H9 (cell line): ENCODE measurements around the gene DDC. TPM values are rescaled to one million over a fixed set of nuclear protein-coding genes. Genes with fewer than 3 reads are reported as not detected.

Source experiments
- DNase-seq: peaks from one replicate; pipeline ENCODE4 v3.0.0-alpha.2; 2017
- H2AFZ ChIP-seq: one replicate; pipeline ENCODE4 v1.6.1; 2013; ENCODE audit warnings: mild to moderate bottlenecking, low read length, control low read depth, moderate library complexity
- H2AK5ac ChIP-seq: 2 replicates; pipeline ENCODE4 v1.6.1; 2013; ENCODE audit warnings: low read length, control low read depth, mixed read lengths; ENCODE audit not compliant: insufficient read length
- H2BK120ac ChIP-seq: one replicate; pipeline ENCODE4 v1.6.1; 2013; ENCODE audit warnings: low read depth, mild to moderate bottlenecking, low read length, control low read depth, inconsistent platforms; ENCODE audit not compliant: poor library complexity, severe bottlenecking
- H2BK12ac ChIP-seq: 2 replicates; pipeline ENCODE4 v1.6.1; 2013; ENCODE audit warnings: low read length, control low read depth, mixed read lengths, low read depth; ENCODE audit not compliant: insufficient read length
- H2BK15ac ChIP-seq: 2 replicates; pipeline ENCODE4 v1.6.1; 2013; ENCODE audit warnings: low read depth, low read length, control low read depth
- H2BK20ac ChIP-seq: one replicate; pipeline ENCODE4 v1.6.1; 2013; ENCODE audit warnings: low read depth, mild to moderate bottlenecking, low read length, control low read depth, inconsistent platforms; ENCODE audit not compliant: poor library complexity, severe bottlenecking
- H2BK5ac ChIP-seq: 2 replicates; pipeline ENCODE4 v1.6.1; 2013; ENCODE audit warnings: low read length, control low read depth, mixed read lengths; ENCODE audit not compliant: insufficient read length
- H3K14ac ChIP-seq: 2 replicates; pipeline ENCODE4 v1.6.1; 2013; ENCODE audit warnings: low read length, control low read depth; ENCODE audit not compliant: insufficient read depth
- H3K18ac ChIP-seq: 2 replicates; pipeline ENCODE4 v1.6.1; 2013; ENCODE audit warnings: low read depth, mild to moderate bottlenecking, mixed read lengths, low read length, control low read depth; ENCODE audit not compliant: insufficient read length
- H3K23ac ChIP-seq: 2 replicates; pipeline ENCODE4 v1.6.1; 2013; ENCODE audit warnings: low read length, control low read depth, mixed read lengths, low read depth; ENCODE audit not compliant: insufficient read length
- H3K23me2 ChIP-seq: 2 replicates; pipeline ENCODE4 v1.6.1; 2013; ENCODE audit warnings: low read depth, mild to moderate bottlenecking, mixed read lengths, low read length, control low read depth; ENCODE audit not compliant: insufficient read length, poor library complexity, severe bottlenecking
- H3K27ac ChIP-seq: 2 replicates; pipeline ENCODE4 v1.5.1; 2013; ENCODE audit warnings: low read length, control low read depth, mixed read lengths, low read depth; ENCODE audit not compliant: insufficient read length
- H3K27me3 ChIP-seq: 2 replicates; pipeline ENCODE4 v1.6.1; 2013; ENCODE audit warnings: low read length, control low read depth, inconsistent platforms; ENCODE audit not compliant: insufficient read depth
- H3K4ac ChIP-seq: 2 replicates; pipeline ENCODE4 v1.6.1; 2013; ENCODE audit warnings: low read depth, mild to moderate bottlenecking, control low read depth, inconsistent platforms, low read length, moderate library complexity
- H3K4me1 ChIP-seq: 2 replicates; pipeline ENCODE4 v1.6.1; 2013; ENCODE audit warnings: low read length, control low read depth, inconsistent platforms; ENCODE audit not compliant: insufficient read depth
- H3K4me2 ChIP-seq: 2 replicates; pipeline ENCODE4 v1.6.1; 2013; ENCODE audit warnings: low read length, control low read depth, mixed read lengths; ENCODE audit not compliant: insufficient read length, insufficient read depth
- H3K56ac ChIP-seq: 2 replicates; pipeline ENCODE4 v1.6.1; 2013; ENCODE audit warnings: low read depth, mild to moderate bottlenecking, mixed read lengths, low read length, control low read depth; ENCODE audit not compliant: insufficient read length
- H3K79me1 ChIP-seq: 2 replicates; pipeline ENCODE4 v1.6.1; 2013; ENCODE audit warnings: low read depth, mild to moderate bottlenecking, moderate library complexity, low read length, control low read depth, inconsistent platforms; ENCODE audit not compliant: insufficient read depth, poor library complexity, severe bottlenecking
- H3K79me2 ChIP-seq: 2 replicates; pipeline ENCODE4 v1.6.1; 2013; ENCODE audit warnings: low read length, control low read depth, inconsistent platforms; ENCODE audit not compliant: insufficient read depth
- H3K9ac ChIP-seq: 2 replicates; pipeline ENCODE4 v1.6.1; 2013; ENCODE audit warnings: low read length, control low read depth, mixed read lengths; ENCODE audit not compliant: insufficient read length; ENCODE audit errors: extremely low read depth
- H3K9me3 ChIP-seq: one replicate; pipeline ENCODE4 v1.6.1; 2013; ENCODE audit warnings: low read depth, low read length, inconsistent platforms; ENCODE audit not compliant: control insufficient read depth
- H3T11ph ChIP-seq: one replicate; pipeline ENCODE4 v1.6.1; 2013; ENCODE audit warnings: mild to moderate bottlenecking, low read length, control low read depth, inconsistent platforms
- H4K20me1 ChIP-seq: one replicate; pipeline ENCODE4 v1.6.1; 2013; ENCODE audit not compliant: control insufficient read depth, insufficient read length, insufficient read depth
- H4K5ac ChIP-seq: 2 replicates; pipeline ENCODE4 v1.6.1; 2013; ENCODE audit warnings: low read depth, mild to moderate bottlenecking, mixed read lengths, low read length, control low read depth; ENCODE audit not compliant: insufficient read length
- H4K8ac ChIP-seq: replicated peaks from 2 replicates; pipeline ENCODE4 v1.6.1; 2013; ENCODE audit warnings: low read length, control low read depth, mixed read lengths, low read depth; ENCODE audit not compliant: insufficient read length
- H4K91ac ChIP-seq: 2 replicates; pipeline ENCODE4 v1.6.1; 2013; ENCODE audit warnings: low read depth, mild to moderate bottlenecking, moderate library complexity, mixed read lengths, low read length, control low read depth; ENCODE audit not compliant: insufficient read length
- H3K27ac Mint-ChIP-seq, 3 experiments: 2 replicates in 2 of 3; 3 replicates in 1 of 3; pipeline ENCODE4 v1.8.0; 2020 to 2021; ENCODE audit warnings: mixed read lengths in 3 of 3, mild to moderate bottlenecking in 1 of 3, moderate library complexity in 1 of 3
- H3K27me3 Mint-ChIP-seq: 2 replicates; pipeline ENCODE4 v1.8.0; 2021; ENCODE audit warnings: low read depth, mild to moderate bottlenecking, moderate library complexity, mixed read lengths
- H3K36me3 Mint-ChIP-seq, 3 experiments: 2 replicates in 2 of 3; 3 replicates in 1 of 3; pipeline ENCODE4 v1.8.0; 2020 to 2021; ENCODE audit warnings: low read depth in 3 of 3, mixed read lengths in 3 of 3; ENCODE audit not compliant: insufficient read depth in 1 of 3
- H3K4me1 Mint-ChIP-seq, 2 experiments: 2 replicates each; pipeline ENCODE4 v1.8.0; 2020; ENCODE audit warnings: mixed read lengths in 2 of 2
- H3K4me3 Mint-ChIP-seq, 2 experiments: 2 replicates in 1 of 2; 3 replicates in 1 of 2; pipeline ENCODE4 v1.8.0; 2020 to 2021; ENCODE audit warnings: mild to moderate bottlenecking in 2 of 2, mixed read lengths in 2 of 2, moderate library complexity in 1 of 2
- H3K9me3 Mint-ChIP-seq, 2 experiments: 2 replicates in 1 of 2; 3 replicates in 1 of 2; pipeline ENCODE4 v1.8.0; 2020; ENCODE audit warnings: mild to moderate bottlenecking in 2 of 2, mixed read lengths in 2 of 2, moderate library complexity in 1 of 2
- WGBS: extraction: QIAGEN DNeasy Blood & Tissue Kit; methylation state at CpG from one replicate; pipeline ENCODE4 v1.1.7; 2013; ENCODE audit warnings: missing lambda C conversion rate, low lambda C conversion rate, mixed read lengths; ENCODE audit not compliant: insufficient read length; ENCODE audit errors: extremely low coverage; 5-methylcytosine and 5-hydroxymethylcytosine counted together
- total RNA-seq: library from RNA; stranded (reverse); gene quantifications from 2 replicates; pipeline ENCODE4 v1.2.1, GENCODE V29; 2021
- TF ChIP-seq, protein P1 (sequence below): fragments of 200-600 bp; sonication (generic); conservative IDR thresholded peaks from 3 replicates; pipeline ENCODE4 v1.8.0; 2021; ENCODE audit warnings: antibody characterized with exemption, mild to moderate bottlenecking

Gene DDC
- total RNA-seq, 1 experiment from 2014 or later: not detected

GRCh38 chr7:50559881-50560280 is 5.3 kb downstream of the DDC start:
- H3K4me2 ChIP-seq: no peak overlapping the region
- H3K4ac ChIP-seq: no peak overlapping the region
- no peak overlapping the region for H3K9ac ChIP-seq
- H3K14ac ChIP-seq: no peak overlapping the region
- no peaks in the 10 kb centered on the region for H3K27me3 Mint-ChIP-seq
- no peak overlapping the region for H3K27ac Mint-ChIP-seq
- H3K4me1 ChIP-seq: peaks cover 3% of the 10 kb centered on the region; the same call in 1 of the 2 replicates
- no peak overlapping the region for H4K8ac ChIP-seq
- no peak overlapping the region for H2AFZ ChIP-seq
- no peak overlapping the region for H3K56ac ChIP-seq
- H2BK20ac ChIP-seq: no peak overlapping the region
- H3K18ac ChIP-seq: no peak overlapping the region
- H3K27ac ChIP-seq: no peak overlapping the region
- H3K9me3 Mint-ChIP-seq: no peaks in the 10 kb centered on the region
- no peak overlapping the region for H4K5ac ChIP-seq
- no peaks in the 10 kb centered on the region for H4K20me1 ChIP-seq
- H3K27me3 ChIP-seq: no peaks in the 10 kb centered on the region
- WGBS: no CpG with 5 or more reads among the region's 7 CpGs
- H3K36me3 Mint-ChIP-seq: no peaks in the 10 kb centered on the region
- H3K4me3 Mint-ChIP-seq: no peak overlapping the region
- H3K9me3 ChIP-seq: no peaks in the 10 kb centered on the region
- no peaks in the 10 kb centered on the region for H3K79me1 ChIP-seq
- H2BK120ac ChIP-seq: no peak overlapping the region
- H2AK5ac ChIP-seq: no peak overlapping the region
- peaks cover 23 to 40% of the 10 kb centered on the region in 2 experiments for H3K4me1 Mint-ChIP-seq
- no peak overlapping the region for H2BK12ac ChIP-seq
- no peaks in the 10 kb centered on the region for H3K23me2 ChIP-seq
- TF ChIP-seq, protein P1, sequence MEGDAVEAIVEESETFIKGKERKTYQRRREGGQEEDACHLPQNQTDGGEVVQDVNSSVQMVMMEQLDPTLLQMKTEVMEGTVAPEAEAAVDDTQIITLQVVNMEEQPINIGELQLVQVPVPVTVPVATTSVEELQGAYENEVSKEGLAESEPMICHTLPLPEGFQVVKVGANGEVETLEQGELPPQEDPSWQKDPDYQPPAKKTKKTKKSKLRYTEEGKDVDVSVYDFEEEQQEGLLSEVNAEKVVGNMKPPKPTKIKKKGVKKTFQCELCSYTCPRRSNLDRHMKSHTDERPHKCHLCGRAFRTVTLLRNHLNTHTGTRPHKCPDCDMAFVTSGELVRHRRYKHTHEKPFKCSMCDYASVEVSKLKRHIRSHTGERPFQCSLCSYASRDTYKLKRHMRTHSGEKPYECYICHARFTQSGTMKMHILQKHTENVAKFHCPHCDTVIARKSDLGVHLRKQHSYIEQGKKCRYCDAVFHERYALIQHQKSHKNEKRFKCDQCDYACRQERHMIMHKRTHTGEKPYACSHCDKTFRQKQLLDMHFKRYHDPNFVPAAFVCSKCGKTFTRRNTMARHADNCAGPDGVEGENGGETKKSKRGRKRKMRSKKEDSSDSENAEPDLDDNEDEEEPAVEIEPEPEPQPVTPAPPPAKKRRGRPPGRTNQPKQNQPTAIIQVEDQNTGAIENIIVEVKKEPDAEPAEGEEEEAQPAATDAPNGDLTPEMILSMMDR: no peak
- H4K91ac ChIP-seq: no peak overlapping the region
- no peak overlapping the region for H2BK5ac ChIP-seq
- H2BK15ac ChIP-seq: no peak overlapping the region
- H3K23ac ChIP-seq: no peak overlapping the region
- no peak overlapping the region for H3T11ph ChIP-seq
- H3K79me2 ChIP-seq: no peaks in the 10 kb centered on the region
- no peak for DNase-seq
